GM12801 (cell line): ENCODE results near the gene ZNF598.

ENCODE experiments used
- TF ChIP-seq, protein P1 (sequence below): IDR thresholded peaks from one replicate; pipeline ENCODE4 v1.5.1; 2011; ENCODE audit warnings: control low read depth; ENCODE audit not compliant: insufficient read length; ENCODE audit errors: extremely low read depth

Gene ZNF598

DNA sequence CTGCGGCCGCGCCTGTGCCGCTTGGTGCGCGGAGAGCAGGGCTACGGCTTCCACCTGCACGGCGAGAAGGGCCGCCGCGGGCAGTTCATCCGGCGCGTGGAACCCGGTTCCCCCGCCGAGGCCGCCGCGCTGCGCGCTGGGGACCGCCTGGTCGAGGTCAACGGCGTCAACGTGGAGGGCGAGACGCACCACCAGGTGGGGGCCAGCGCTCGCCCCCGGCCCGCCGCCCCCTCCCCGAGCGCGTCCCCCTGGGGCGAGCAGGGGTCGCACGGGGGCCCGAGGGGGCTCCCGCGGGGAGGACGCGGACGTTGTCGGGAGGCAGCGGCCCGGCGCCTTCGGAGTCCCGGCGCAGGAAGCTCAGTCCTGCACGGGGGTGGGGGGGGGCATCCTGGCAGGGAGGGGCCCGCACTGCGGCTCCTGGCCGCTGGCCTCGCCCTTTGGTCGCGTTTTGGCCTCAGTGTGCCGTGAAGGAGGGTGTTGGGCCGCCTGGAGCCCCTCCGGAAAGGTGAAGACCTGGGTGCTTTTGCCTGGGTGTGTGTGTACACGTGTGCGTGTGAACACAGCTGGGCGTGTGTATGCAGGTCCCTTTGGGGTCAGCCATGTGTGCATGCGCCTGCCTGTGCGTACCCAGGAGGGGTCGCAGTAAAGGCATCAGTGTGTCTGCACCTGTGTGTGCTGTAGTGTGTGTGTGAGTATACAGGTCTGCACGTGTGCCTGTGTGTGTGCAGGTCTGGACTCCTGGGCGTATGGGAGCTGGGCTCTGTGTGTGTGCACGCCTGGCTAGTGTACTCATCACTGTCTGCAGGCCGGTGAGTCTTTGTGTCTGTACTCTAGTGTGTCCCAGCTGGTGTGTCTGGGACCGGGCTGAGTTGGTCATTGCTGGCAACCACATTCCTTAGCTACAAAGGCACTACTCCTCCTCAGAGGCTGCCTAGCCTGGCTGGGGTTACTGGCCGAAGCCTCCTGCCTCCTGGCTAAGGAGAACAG lies 17.7 kb upstream of the ZNF598 start:
- TF ChIP-seq, protein P1, sequence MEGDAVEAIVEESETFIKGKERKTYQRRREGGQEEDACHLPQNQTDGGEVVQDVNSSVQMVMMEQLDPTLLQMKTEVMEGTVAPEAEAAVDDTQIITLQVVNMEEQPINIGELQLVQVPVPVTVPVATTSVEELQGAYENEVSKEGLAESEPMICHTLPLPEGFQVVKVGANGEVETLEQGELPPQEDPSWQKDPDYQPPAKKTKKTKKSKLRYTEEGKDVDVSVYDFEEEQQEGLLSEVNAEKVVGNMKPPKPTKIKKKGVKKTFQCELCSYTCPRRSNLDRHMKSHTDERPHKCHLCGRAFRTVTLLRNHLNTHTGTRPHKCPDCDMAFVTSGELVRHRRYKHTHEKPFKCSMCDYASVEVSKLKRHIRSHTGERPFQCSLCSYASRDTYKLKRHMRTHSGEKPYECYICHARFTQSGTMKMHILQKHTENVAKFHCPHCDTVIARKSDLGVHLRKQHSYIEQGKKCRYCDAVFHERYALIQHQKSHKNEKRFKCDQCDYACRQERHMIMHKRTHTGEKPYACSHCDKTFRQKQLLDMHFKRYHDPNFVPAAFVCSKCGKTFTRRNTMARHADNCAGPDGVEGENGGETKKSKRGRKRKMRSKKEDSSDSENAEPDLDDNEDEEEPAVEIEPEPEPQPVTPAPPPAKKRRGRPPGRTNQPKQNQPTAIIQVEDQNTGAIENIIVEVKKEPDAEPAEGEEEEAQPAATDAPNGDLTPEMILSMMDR = no peak

DNA sequence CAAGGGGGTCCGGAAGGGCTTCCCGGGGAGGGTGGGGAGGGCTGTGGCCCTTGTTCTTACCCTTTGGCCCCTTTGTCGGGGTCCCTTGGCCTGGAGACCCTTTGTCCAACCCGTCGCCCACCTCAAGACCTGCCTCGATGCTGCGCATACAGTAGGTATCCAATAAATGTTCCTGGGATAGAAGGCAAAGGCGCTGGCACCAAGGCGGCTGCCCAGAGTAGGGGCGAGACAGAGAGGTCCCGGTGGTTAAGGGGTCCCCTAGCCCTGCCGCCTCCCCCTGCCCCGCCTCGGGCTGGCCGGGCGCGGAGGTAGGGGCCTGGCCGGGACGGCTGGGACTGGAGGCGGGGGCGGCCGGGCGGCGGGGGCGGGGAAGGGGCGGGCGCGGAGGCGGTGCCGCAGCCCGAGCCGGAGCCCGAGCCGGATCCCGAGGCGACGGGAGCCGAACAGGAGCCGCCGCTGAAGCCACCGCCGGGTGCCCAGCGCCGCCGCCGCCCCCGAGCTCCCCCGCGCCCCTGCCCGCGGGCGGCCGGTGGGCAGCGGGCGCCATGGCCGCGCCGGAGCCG lies 16.9 kb upstream of the ZNF598 start, which contains the start of gene NHERF2:
Gene NHERF2 (plus strand): TSS at position 442 of the 563 bp plus-strand sequence. CDS start 104 bp downstream, at position 546.
- TF ChIP-seq, protein P1 = no peak

DNA sequence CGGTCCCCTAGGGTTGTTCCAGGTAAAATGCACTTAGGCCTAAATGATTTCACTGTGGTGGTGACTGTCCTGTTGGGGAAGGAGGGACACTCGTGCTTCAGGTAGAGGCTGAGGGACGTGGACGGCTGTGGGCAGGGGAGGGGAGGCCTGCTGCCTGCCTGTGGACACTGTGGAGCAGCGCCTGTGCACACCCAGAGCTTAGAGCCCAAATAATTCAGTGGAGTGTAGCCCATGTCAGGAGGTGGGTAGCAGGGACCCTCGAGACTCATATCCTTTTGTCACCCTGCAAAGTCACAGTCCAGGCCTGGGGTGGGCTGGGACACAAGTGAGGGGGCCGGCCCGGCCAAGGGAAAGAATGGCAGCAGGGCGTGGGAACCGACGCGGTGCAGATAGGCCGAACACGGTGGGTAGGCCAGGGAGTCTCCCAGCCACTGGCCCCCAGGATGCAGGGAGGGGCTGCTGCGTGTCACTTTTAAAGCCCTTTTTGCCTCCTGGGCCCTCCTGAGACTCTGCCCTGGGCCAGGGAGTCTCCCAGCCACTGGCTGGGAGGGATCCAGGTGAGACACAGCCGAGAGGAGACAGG lies 16.3 kb upstream of the ZNF598 start:
- TF ChIP-seq, protein P1 = no peak

DNA sequence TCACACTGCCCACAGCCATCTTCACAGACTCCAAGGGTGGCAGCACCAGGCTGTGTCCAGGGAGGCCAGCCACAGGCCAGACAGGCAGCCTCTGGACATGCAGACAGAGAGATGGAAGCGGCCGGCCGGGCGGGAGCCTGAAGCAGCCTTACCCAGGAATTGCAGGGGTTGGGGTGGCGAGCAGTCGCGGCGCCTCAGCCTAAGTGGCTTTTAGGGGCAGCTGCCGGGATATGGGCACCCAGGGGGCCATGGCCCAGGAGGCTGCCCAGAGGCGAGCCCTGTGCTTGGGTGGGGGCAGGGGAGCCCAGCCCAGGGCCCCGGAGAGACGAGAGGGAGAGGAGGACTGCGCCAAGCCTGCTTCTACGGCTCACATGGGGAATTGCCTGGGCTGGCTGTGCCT lies 15.6 kb upstream of the ZNF598 start:
- TF ChIP-seq, protein P1 = no peak

DNA sequence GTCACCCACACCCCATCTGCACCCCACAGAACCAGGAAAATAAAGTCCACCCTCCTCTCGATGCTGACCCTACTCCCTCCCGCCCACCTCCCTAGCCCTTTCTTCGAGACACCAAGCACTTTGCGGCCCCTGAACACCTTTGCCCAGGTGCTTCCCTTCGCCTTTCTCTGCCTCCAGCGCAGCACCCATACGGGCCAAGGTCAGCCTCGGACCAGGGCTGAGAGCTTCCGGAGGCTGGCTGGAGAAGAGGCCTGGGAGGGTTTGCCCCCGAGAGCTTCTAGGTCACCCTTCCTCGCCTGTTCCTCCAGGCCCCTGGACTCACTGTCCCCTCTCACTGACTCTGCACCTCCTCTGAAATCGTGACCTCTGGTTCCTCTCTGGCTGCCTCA lies 14.4 kb upstream of the ZNF598 start:
- TF ChIP-seq, protein P1 = no peak

DNA sequence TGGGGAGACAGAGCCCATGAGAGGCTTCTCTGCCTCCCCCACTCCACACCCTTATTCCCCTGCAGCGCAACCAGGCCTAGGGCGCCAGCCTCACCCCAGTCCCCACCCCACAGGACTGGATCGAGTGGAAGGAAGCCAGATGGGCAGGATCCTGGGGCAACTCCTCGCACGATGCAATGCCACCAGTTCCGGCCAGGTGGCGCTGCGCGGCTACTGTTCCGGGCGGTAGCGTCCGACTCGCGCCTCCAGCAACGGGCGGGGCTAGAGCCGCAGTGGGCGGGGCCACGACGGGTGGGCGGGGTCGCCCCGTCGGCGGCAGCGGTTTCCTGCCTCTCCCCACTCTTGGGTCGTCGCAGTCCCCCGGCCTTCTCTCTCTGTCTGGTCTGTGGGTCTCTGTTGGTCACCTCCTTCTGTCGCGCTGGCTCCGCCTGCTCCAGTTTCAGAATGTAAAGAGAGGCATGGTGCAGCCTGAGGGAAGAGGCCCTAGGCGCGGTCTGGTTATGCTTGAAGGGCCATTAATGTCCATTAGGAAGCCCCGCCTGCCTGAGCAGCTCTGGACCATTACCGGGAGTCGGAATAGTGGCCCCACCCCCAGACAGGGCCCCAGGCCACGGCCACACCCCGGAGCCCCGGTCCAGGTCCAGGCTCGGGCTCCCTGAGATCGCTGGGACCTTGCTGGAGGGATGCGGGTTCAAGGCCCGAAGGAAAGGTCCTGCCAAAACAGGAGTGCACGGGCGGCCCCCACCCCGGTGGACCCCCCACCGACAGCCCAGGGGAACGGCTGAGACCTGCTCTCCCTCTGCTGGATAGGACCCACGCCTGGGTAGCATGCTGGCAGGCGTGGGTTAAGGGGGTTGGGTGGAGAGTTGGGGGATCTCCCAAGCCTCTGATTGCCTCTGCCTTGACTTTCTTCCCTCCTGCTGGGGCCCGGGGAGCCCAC lies 13.7 kb upstream of the ZNF598 start:
- TF ChIP-seq, protein P1 = no peak
